ENCODE results near the gene C1orf198. TPM values are rescaled to one million over a fixed set of nuclear protein-coding genes. Genes with fewer than 3 reads are reported as not detected.

The C1orf198 gene
- total RNA-seq, 1 donor from 2014 or later, result 7.1 TPM

DNA sequence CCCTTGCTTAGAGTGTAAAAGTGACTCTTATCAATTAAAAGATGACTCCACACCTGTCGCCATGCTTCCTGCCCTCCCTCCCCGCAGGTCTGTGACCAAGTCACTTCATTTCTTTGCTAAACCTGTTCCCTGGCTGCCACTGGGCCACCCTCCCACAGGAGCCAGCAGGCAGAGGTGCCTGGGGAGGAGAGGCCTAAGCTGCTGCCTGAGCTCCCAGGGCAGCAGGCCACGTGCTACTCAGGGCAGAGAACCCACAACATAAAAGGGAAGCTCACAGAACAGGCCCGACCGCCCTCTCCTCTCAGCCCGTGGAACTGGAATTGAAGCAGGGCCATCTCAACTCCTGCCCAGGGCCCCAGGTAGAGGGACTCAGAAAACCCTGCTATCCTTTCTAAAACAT is 4.9 kb downstream of the C1orf198 start:
- no peak overlapping the region for H3K4me3 ChIP-seq (ENCODE audit: low read depth, low read length)
- FAIRE-seq (no peak), DNase-seq (ENCODE audit: low read depth) (peak; percentile 15)
- no peaks in the 10 kb centered on the region for H3K27me3 ChIP-seq (ENCODE audit: control insufficient read depth, insufficient read depth, low read length)
- no peaks in the 10 kb centered on the region for H3K36me3 ChIP-seq (ENCODE audit: control insufficient read depth, insufficient read depth, low read length)
- TF ChIP-seq, protein P1, sequence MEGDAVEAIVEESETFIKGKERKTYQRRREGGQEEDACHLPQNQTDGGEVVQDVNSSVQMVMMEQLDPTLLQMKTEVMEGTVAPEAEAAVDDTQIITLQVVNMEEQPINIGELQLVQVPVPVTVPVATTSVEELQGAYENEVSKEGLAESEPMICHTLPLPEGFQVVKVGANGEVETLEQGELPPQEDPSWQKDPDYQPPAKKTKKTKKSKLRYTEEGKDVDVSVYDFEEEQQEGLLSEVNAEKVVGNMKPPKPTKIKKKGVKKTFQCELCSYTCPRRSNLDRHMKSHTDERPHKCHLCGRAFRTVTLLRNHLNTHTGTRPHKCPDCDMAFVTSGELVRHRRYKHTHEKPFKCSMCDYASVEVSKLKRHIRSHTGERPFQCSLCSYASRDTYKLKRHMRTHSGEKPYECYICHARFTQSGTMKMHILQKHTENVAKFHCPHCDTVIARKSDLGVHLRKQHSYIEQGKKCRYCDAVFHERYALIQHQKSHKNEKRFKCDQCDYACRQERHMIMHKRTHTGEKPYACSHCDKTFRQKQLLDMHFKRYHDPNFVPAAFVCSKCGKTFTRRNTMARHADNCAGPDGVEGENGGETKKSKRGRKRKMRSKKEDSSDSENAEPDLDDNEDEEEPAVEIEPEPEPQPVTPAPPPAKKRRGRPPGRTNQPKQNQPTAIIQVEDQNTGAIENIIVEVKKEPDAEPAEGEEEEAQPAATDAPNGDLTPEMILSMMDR (IDR thresholded peaks at IDR 0.05; ENCODE audit: insufficient read depth, low read length, severe bottlenecking), result no peak

GRCh38 chr1:230861970-230862595 is 6.2 kb downstream of the C1orf198 start:
- H3K4me3 ChIP-seq (ENCODE audit: low read depth, low read length), result no peak overlapping the region
- DNase-seq (ENCODE audit: low read depth), result peak; percentile 16
- FAIRE-seq, result no peak
- H3K27me3 ChIP-seq (ENCODE audit: control insufficient read depth, insufficient read depth, low read length), result no peaks in the 10 kb centered on the region
- no peaks in the 10 kb centered on the region for H3K36me3 ChIP-seq (ENCODE audit: control insufficient read depth, insufficient read depth, low read length)
- TF ChIP-seq, protein P1 (IDR thresholded peaks at IDR 0.05; ENCODE audit: insufficient read depth, low read length, severe bottlenecking), result no peak

GRCh38 chr1:230861489-230861888 is 6.8 kb downstream of the C1orf198 start:
- TF ChIP-seq, protein P1 (IDR thresholded peaks at IDR 0.05; ENCODE audit: insufficient read depth, low read length, severe bottlenecking), result no peak
- FAIRE-seq, result no peak

GRCh38 chr1:230860617-230861384 is 7.5 kb downstream of the C1orf198 start:
- Histone ChIP-seq H3K27me3 (ENCODE audit: control insufficient read depth, insufficient read depth, low read length) (no peaks in the 10 kb centered on the region), H3K4me3 (ENCODE audit: low read depth, low read length) (no peak overlapping the region), H3K36me3 (ENCODE audit: control insufficient read depth, insufficient read depth, low read length) (no peaks in the 10 kb centered on the region)
- TF ChIP-seq, protein P1 (IDR thresholded peaks at IDR 0.05; ENCODE audit: insufficient read depth, low read length, severe bottlenecking), result no peak
- DNase-seq (ENCODE audit: low read depth) (no peak), FAIRE-seq (no peak)

More at GRCh38 chr1:230861489-230861888, 6.8 kb downstream of the C1orf198 start:
- no peaks in the 10 kb centered on the region for H3K36me3 ChIP-seq (ENCODE audit: control insufficient read depth, insufficient read depth, low read length)
- no peak for DNase-seq (ENCODE audit: low read depth)
- H3K4me3 ChIP-seq (ENCODE audit: low read depth, low read length), result no peak overlapping the region
- H3K27me3 ChIP-seq (ENCODE audit: control insufficient read depth, insufficient read depth, low read length), result no peaks in the 10 kb centered on the region

DNA sequence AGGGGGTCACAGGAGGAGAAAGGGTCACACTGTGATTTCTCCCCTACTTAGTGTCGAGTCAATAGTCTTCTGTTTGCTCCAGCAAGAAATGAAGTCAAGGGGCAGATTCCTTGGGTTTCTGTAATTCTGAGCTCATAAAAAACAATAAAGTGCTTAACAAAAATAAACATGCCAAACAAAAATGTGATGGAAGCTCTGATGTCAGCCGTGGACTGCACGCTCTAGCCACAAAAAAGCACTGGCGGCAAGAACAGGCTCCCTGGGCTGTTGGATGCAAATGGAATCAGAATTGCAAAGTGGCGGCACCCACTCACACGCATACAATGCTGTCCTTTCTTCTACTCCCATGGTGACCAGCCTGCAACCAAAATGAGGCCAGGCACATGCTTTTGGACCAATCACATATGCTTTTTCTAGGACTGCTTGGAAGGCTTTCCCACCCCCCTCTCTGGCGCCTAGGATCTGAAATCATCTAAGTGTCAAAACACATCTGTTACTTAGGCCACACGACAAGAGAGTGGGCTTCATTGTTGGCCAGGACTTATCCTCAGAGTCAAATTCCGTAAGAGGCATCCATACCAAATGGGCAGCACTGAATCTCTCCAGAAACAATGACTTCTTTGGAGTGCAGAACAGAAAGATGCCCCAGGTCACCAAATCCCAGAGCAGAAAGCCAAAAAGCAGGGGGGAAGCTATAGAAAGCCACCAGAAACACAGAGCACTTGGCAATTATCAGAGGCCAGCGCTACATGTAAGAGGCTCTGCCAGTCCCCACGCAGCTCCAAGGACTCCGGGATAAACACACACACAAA is 9.2 kb downstream of the C1orf198 start:
- FAIRE-seq (no peak), DNase-seq (ENCODE audit: low read depth) (no peak)
- TF ChIP-seq, protein P1 (IDR thresholded peaks at IDR 0.05; ENCODE audit: insufficient read depth, low read length, severe bottlenecking), result no peak
- Histone ChIP-seq H3K27me3 (ENCODE audit: control insufficient read depth, insufficient read depth, low read length) (no peaks in the 10 kb centered on the region), H3K36me3 (ENCODE audit: control insufficient read depth, insufficient read depth, low read length) (no peaks in the 10 kb centered on the region), H3K4me3 (ENCODE audit: low read depth, low read length) (no peak overlapping the region)

Data from bronchial epithelial cell (primary cell).